Measurements from ENCODE around the gene NR3C1. TPM values are rescaled to one million over a fixed set of nuclear protein-coding genes. Genes with fewer than 3 reads are reported as not detected.

The NR3C1 gene
- total and polyA plus RNA-seq, 2 experiments from 2014 or later: 41.0 to 60.5 TPM

DNA sequence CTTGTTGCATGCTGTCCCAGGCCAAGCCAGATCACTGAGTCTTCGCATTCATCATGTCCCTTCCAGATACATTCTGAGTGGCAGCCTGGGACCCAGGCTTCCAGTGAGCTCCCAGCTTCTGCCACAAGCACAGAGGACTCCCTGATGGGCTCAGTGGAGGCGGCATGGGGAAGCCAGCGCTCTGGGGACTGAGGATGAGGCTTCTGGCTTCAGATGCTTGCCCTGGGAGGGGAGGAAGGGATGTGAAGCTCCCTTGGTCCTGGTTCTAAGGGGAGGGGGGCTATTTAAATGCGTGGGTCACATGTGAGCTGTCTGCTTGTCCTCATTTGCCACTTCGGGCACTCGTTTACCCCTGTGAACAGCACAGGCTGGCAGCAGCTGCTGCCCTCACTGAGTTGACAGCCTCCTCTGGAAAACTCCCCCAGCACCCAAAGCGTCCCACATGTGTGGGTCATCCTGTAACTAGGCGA lies 174.0 kb downstream of the NR3C1 start:
- no peak overlapping the region for H3K4me3 ChIP-seq
- H3K4me2 ChIP-seq: no peak overlapping the region
- no peaks in the 10 kb centered on the region for H3K9me2 ChIP-seq (replicated peaks; ENCODE audit: insufficient read depth)
- no peak for DNase-seq (ENCODE audit: low spot score)
- no peaks in the 10 kb centered on the region for H3K36me3 ChIP-seq (replicated peaks; ENCODE audit: insufficient read depth, low read depth)
- no peaks in the 10 kb centered on the region for H3K9me3 ChIP-seq (ENCODE audit: low read depth)
- no peaks in the 10 kb centered on the region for H3K79me2 ChIP-seq
- WGBS (ENCODE audit: low lambda C conversion rate, missing lambda C conversion rate): 84% methylated on average over 8 of the region's 8 CpGs
- no peaks in the 10 kb centered on the region for H4K20me1 ChIP-seq (ENCODE audit: insufficient read depth, poor library complexity, severe bottlenecking)
- TF ChIP-seq EZH2phosphoT487 (IDR thresholded peaks at IDR 0.05; ENCODE audit: low read depth, severe bottlenecking, unreplicated experiment) (no peak), EZH2 (IDR thresholded peaks at IDR 0.05; ENCODE audit: borderline replicate concordance) (no peak)
- TF ChIP-seq, protein P1, sequence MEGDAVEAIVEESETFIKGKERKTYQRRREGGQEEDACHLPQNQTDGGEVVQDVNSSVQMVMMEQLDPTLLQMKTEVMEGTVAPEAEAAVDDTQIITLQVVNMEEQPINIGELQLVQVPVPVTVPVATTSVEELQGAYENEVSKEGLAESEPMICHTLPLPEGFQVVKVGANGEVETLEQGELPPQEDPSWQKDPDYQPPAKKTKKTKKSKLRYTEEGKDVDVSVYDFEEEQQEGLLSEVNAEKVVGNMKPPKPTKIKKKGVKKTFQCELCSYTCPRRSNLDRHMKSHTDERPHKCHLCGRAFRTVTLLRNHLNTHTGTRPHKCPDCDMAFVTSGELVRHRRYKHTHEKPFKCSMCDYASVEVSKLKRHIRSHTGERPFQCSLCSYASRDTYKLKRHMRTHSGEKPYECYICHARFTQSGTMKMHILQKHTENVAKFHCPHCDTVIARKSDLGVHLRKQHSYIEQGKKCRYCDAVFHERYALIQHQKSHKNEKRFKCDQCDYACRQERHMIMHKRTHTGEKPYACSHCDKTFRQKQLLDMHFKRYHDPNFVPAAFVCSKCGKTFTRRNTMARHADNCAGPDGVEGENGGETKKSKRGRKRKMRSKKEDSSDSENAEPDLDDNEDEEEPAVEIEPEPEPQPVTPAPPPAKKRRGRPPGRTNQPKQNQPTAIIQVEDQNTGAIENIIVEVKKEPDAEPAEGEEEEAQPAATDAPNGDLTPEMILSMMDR (IDR thresholded peaks at IDR 0.05; ENCODE audit: poor library complexity): no peak
- H2AFZ ChIP-seq: no peak overlapping the region
- H3K4me1 ChIP-seq (ENCODE audit: insufficient read depth): no peaks in the 10 kb centered on the region
- H3K27me3 ChIP-seq: no peaks in the 10 kb centered on the region
- H3K27ac ChIP-seq: no peak overlapping the region

DNA sequence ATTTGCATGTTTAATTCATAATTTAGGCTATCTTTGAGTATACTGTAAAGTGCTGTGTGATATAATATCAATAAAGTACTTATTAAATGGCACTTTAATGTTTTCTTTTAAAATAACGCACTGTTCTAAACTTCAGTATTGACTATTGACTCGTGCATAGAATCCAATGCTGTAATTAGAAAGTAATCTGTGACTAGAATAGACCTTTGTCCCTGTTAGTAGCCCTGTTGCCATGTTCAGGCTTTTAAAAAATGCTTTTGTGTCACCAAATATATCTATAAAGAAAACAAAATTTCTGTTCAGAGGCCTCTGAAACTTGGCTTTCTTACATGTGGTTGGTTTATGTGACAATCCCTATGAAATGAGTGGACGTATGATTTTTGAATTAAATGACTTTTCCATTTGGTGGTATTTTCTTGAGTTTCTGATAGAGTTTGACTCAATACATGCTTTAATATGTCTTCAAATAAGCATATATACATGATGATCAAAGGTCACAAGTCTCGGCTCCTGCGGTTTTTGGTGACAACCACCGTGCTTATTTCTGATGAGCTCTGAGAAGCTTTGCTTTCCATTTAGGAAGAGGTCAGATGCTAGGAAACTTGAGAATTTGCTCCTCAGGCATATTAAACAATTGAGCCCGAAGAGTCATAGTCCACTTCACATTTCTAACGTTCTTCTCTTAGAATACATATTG lies 174.7 kb downstream of the NR3C1 start:
- DNase-seq (ENCODE audit: low spot score): no peak
- Histone ChIP-seq H3K4me3 (no peak overlapping the region), H3K9me3 (ENCODE audit: low read depth) (no peaks in the 10 kb centered on the region), H3K27me3 (no peaks in the 10 kb centered on the region), H4K20me1 (ENCODE audit: insufficient read depth, poor library complexity, severe bottlenecking) (no peaks in the 10 kb centered on the region), H3K9me2 (replicated peaks; ENCODE audit: insufficient read depth) (no peaks in the 10 kb centered on the region), H2AFZ (no peak overlapping the region), H3K4me1 (ENCODE audit: insufficient read depth) (no peaks in the 10 kb centered on the region), H3K36me3 (replicated peaks; ENCODE audit: insufficient read depth, low read depth) (no peaks in the 10 kb centered on the region), H3K79me2 (no peaks in the 10 kb centered on the region), H3K4me2 (no peak overlapping the region), H3K27ac (no peak overlapping the region)
- 92% methylated on average over 8 of the region's 8 CpGs for WGBS (ENCODE audit: low lambda C conversion rate, missing lambda C conversion rate)
- TF ChIP-seq, protein P1 (IDR thresholded peaks at IDR 0.05; ENCODE audit: poor library complexity): no peak
- TF ChIP-seq EZH2 (IDR thresholded peaks at IDR 0.05; ENCODE audit: borderline replicate concordance) (no peak), EZH2phosphoT487 (IDR thresholded peaks at IDR 0.05; ENCODE audit: low read depth, severe bottlenecking, unreplicated experiment) (no peak)

Small RNA genes lying within 50 kb of the gene (small RNA-seq; reads per million reads assigned to genes)
- not detected for gene AC091925.2
